ENCODE results near the gene PLAGL1. TPM values are rescaled to one million over a fixed set of nuclear protein-coding genes. Genes with fewer than 3 reads are reported as not detected.

PLAGL1 gene
- total and polyA plus RNA-seq, 2 of the 8 experiments (the other 6 are each of a cell fraction or from before 2014, with no cell fraction given), result 0.94 to 1.1 TPM

DNA sequence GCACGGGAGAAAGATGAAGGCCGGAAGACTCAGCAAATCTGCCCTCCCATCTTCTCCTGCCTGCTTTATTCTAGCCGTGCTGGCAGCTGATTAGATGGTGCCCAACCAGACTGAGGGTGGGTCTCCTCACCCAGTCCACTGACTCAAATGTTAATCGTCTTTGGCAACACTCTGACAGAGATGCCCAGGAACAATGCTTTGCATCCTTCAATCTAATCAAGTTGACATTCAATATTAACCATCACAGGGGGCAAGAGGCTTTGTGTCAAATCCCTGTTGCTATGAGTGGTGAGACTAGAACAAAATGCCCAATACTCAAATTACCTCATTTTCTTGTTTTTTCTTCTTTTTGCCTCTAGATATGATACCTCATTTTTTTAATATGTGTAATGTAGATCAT is 27.4 kb upstream of the PLAGL1 start (continued):
- TF ChIP-seq, protein P1, sequence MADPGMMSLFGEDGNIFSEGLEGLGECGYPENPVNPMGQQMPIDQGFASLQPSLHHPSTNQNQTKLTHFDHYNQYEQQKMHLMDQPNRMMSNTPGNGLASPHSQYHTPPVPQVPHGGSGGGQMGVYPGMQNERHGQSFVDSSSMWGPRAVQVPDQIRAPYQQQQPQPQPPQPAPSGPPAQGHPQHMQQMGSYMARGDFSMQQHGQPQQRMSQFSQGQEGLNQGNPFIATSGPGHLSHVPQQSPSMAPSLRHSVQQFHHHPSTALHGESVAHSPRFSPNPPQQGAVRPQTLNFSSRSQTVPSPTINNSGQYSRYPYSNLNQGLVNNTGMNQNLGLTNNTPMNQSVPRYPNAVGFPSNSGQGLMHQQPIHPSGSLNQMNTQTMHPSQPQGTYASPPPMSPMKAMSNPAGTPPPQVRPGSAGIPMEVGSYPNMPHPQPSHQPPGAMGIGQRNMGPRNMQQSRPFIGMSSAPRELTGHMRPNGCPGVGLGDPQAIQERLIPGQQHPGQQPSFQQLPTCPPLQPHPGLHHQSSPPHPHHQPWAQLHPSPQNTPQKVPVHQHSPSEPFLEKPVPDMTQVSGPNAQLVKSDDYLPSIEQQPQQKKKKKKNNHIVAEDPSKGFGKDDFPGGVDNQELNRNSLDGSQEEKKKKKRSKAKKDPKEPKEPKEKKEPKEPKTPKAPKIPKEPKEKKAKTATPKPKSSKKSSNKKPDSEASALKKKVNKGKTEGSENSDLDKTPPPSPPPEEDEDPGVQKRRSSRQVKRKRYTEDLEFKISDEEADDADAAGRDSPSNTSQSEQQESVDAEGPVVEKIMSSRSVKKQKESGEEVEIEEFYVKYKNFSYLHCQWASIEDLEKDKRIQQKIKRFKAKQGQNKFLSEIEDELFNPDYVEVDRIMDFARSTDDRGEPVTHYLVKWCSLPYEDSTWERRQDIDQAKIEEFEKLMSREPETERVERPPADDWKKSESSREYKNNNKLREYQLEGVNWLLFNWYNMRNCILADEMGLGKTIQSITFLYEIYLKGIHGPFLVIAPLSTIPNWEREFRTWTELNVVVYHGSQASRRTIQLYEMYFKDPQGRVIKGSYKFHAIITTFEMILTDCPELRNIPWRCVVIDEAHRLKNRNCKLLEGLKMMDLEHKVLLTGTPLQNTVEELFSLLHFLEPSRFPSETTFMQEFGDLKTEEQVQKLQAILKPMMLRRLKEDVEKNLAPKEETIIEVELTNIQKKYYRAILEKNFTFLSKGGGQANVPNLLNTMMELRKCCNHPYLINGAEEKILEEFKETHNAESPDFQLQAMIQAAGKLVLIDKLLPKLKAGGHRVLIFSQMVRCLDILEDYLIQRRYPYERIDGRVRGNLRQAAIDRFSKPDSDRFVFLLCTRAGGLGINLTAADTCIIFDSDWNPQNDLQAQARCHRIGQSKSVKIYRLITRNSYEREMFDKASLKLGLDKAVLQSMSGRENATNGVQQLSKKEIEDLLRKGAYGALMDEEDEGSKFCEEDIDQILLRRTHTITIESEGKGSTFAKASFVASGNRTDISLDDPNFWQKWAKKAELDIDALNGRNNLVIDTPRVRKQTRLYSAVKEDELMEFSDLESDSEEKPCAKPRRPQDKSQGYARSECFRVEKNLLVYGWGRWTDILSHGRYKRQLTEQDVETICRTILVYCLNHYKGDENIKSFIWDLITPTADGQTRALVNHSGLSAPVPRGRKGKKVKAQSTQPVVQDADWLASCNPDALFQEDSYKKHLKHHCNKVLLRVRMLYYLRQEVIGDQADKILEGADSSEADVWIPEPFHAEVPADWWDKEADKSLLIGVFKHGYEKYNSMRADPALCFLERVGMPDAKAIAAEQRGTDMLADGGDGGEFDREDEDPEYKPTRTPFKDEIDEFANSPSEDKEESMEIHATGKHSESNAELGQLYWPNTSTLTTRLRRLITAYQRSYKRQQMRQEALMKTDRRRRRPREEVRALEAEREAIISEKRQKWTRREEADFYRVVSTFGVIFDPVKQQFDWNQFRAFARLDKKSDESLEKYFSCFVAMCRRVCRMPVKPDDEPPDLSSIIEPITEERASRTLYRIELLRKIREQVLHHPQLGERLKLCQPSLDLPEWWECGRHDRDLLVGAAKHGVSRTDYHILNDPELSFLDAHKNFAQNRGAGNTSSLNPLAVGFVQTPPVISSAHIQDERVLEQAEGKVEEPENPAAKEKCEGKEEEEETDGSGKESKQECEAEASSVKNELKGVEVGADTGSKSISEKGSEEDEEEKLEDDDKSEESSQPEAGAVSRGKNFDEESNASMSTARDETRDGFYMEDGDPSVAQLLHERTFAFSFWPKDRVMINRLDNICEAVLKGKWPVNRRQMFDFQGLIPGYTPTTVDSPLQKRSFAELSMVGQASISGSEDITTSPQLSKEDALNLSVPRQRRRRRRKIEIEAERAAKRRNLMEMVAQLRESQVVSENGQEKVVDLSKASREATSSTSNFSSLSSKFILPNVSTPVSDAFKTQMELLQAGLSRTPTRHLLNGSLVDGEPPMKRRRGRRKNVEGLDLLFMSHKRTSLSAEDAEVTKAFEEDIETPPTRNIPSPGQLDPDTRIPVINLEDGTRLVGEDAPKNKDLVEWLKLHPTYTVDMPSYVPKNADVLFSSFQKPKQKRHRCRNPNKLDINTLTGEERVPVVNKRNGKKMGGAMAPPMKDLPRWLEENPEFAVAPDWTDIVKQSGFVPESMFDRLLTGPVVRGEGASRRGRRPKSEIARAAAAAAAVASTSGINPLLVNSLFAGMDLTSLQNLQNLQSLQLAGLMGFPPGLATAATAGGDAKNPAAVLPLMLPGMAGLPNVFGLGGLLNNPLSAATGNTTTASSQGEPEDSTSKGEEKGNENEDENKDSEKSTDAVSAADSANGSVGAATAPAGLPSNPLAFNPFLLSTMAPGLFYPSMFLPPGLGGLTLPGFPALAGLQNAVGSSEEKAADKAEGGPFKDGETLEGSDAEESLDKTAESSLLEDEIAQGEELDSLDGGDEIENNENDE (IDR thresholded peaks at IDR 0.05; ENCODE audit: insufficient replicate concordance, low read length), result no peak
- TF ChIP-seq GTF2F1 (IDR thresholded peaks at IDR 0.05; ENCODE audit: borderline replicate concordance, low read depth, low read length), result no peak
